Measurements from ENCODE around the gene AFDN. TPM values are rescaled to one million over a fixed set of nuclear protein-coding genes. Genes with fewer than 3 reads are reported as not detected.

Gene AFDN
- total and polyA plus RNA-seq, 2 of the 8 experiments (the other 6 are each of a cell fraction or from before 2014, with no cell fraction given) = 53.4 to 192 TPM

DNA sequence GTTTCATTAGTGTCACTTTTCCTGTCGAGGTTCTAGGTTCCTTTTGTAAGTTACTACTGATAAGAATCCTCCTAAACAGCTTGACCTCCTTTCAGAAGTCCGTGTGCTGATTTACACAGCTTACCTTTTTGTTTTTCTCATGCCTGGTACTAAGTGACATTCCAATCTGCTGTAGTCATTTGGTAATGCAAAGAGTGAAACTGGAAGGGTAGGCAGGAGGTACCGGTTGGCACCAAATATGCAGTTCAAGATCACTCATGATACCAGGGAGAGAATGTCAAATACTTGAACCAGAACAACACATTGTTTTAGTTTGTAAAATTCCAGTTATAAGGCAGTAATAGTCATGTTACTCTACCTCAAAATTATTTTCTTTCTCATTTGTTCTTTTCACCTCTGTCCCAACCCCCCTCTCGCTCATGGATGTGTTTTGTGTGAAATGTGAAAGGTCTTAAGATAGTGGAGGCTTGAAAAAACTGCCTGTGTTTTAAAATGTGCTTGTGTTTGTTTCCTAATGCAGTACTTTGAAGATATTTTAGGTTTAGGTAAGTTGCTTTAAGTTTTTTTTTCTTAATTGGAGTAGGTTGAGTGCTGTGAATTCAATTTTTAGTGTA lies 23.2 kb downstream of the AFDN start (continued):
- TF ChIP-seq HDAC2 (IDR thresholded peaks at IDR 0.05; ENCODE audit: borderline replicate concordance in 1 of 2, low read depth in 2 of 2, low read length in 2 of 2) = no peak
- no peak for TF ChIP-seq NRF1 (IDR thresholded peaks at IDR 0.05; ENCODE audit: low read depth, low read length)
- TF ChIP-seq SUZ12 (IDR thresholded peaks at IDR 0.05; ENCODE audit: low read length) = no peak
- TF ChIP-seq CHD2 (IDR thresholded peaks at IDR 0.05; ENCODE audit: low read length) = no peak
- TF ChIP-seq CEBPB (IDR thresholded peaks at IDR 0.05; ENCODE audit: low read depth, low read length) = no peak
- TF ChIP-seq, protein P1, sequence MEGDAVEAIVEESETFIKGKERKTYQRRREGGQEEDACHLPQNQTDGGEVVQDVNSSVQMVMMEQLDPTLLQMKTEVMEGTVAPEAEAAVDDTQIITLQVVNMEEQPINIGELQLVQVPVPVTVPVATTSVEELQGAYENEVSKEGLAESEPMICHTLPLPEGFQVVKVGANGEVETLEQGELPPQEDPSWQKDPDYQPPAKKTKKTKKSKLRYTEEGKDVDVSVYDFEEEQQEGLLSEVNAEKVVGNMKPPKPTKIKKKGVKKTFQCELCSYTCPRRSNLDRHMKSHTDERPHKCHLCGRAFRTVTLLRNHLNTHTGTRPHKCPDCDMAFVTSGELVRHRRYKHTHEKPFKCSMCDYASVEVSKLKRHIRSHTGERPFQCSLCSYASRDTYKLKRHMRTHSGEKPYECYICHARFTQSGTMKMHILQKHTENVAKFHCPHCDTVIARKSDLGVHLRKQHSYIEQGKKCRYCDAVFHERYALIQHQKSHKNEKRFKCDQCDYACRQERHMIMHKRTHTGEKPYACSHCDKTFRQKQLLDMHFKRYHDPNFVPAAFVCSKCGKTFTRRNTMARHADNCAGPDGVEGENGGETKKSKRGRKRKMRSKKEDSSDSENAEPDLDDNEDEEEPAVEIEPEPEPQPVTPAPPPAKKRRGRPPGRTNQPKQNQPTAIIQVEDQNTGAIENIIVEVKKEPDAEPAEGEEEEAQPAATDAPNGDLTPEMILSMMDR (IDR thresholded peaks at IDR 0.05; ENCODE audit: control extremely low read depth in 1 of 3, insufficient read depth in 1 of 3, low read depth in 1 of 3, low read length in 3 of 3) = no peak
- 0 out of 3 replicates have a peak, but pooled peaks of 1 of the 2 experiments have one; percentile 73 for TF ChIP-seq EP300 (IDR thresholded peaks at IDR 0.05; ENCODE audit: borderline replicate concordance in 1 of 2, low read depth in 2 of 2, low read length in 2 of 2)
- no peak for TF ChIP-seq CTBP2 (IDR thresholded peaks at IDR 0.05; ENCODE audit: borderline replicate concordance, insufficient read depth, insufficient read length, low read length)
- TF ChIP-seq KDM4A (IDR thresholded peaks at IDR 0.05; ENCODE audit: low read depth, low read length, severe bottlenecking) = no peak
- TF ChIP-seq, protein P2, sequence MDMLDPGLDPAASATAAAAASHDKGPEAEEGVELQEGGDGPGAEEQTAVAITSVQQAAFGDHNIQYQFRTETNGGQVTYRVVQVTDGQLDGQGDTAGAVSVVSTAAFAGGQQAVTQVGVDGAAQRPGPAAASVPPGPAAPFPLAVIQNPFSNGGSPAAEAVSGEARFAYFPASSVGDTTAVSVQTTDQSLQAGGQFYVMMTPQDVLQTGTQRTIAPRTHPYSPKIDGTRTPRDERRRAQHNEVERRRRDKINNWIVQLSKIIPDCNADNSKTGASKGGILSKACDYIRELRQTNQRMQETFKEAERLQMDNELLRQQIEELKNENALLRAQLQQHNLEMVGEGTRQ (IDR thresholded peaks at IDR 0.05; ENCODE audit: low read length) = no peak
- no peak for TF ChIP-seq HDAC6 (IDR thresholded peaks at IDR 0.05; ENCODE audit: low read depth, low read length)
- peak; percentile 28 to 67 for TF ChIP-seq POLR2A (IDR thresholded peaks at IDR 0.05; ENCODE audit: control extremely low read depth in 1 of 2, low read depth in 2 of 2, low read length in 2 of 2)
- peak; percentile 86 for TF ChIP-seq TEAD4 (IDR thresholded peaks at IDR 0.05; ENCODE audit: low read depth, low read length)
- no peak for TF ChIP-seq BCL11A (IDR thresholded peaks at IDR 0.05; ENCODE audit: low read depth in 2 of 2, low read length in 2 of 2)

Measured in H1 (cell line).